ENCODE results near the gene GNG5. TPM values are rescaled to one million over a fixed set of nuclear protein-coding genes. Genes with fewer than 3 reads are reported as not detected.
"Not testable (repeated sequence)": the region's sequence is repeated elsewhere in the genome, so short reads cannot be mapped to it uniquely, and the experiment has no call there.

GNG5 gene
- total RNA-seq, 6 experiments from 2014 or later = 121 to 201 (median 145) TPM

- H3K27me3 Mint-ChIP-seq (ENCODE audit: insufficient read depth) = peaks cover 7% of the 10 kb centered on the region
- no peak for DNase-seq
- H3K4me1 Mint-ChIP-seq (ENCODE audit: low read depth) = peaks cover 7% of the 10 kb centered on the region
- peaks cover under 1% of the 10 kb centered on the region for H3K9me3 Mint-ChIP-seq
- H3K27ac Mint-ChIP-seq = no peak overlapping the region
- TF ChIP-seq, protein P1, sequence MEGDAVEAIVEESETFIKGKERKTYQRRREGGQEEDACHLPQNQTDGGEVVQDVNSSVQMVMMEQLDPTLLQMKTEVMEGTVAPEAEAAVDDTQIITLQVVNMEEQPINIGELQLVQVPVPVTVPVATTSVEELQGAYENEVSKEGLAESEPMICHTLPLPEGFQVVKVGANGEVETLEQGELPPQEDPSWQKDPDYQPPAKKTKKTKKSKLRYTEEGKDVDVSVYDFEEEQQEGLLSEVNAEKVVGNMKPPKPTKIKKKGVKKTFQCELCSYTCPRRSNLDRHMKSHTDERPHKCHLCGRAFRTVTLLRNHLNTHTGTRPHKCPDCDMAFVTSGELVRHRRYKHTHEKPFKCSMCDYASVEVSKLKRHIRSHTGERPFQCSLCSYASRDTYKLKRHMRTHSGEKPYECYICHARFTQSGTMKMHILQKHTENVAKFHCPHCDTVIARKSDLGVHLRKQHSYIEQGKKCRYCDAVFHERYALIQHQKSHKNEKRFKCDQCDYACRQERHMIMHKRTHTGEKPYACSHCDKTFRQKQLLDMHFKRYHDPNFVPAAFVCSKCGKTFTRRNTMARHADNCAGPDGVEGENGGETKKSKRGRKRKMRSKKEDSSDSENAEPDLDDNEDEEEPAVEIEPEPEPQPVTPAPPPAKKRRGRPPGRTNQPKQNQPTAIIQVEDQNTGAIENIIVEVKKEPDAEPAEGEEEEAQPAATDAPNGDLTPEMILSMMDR (IDR thresholded peaks at IDR 0.05) = no peak
- peaks cover 4% of the 10 kb centered on the region; the same call in 1 of the 2 replicates for H3K36me3 Mint-ChIP-seq (ENCODE audit: low read depth)
- H3K4me3 Mint-ChIP-seq = no peak overlapping the region
Measured at GRCh38 chr1:84450910-84451309, 55.5 kb downstream of the GNG5 start.

GRCh38 chr1:84448704-84449103 lies 57.7 kb downstream of the GNG5 start:
- H3K4me3 Mint-ChIP-seq; H3K9me3 Mint-ChIP-seq; H3K4me1 Mint-ChIP-seq (ENCODE audit: low read depth); H3K27me3 Mint-ChIP-seq (ENCODE audit: insufficient read depth); H3K27ac Mint-ChIP-seq; DNase-seq; H3K36me3 Mint-ChIP-seq (ENCODE audit: low read depth): not testable (repeated sequence)

Other genes starting within 250 kb of the GNG5 start
- gene SAMD13, start 204.9 kb downstream of the GNG5 start, total RNA-seq (2021; fragmentation: NEBNext Ultra II Directional; extraction: Animal tissue kit (Norgen Biotek cat#: 25700)) = 1 to 10 TPM in 1 of 6 experiments, under 1 TPM in 5; 0.36 to 1.1 (median 0.45) TPM
- not detected for gene DNASE2B, start 108.1 kb downstream of the GNG5 start, total RNA-seq (2021; fragmentation: NEBNext Ultra II Directional; extraction: Animal tissue kit (Norgen Biotek cat#: 25700))
- 10 to 100 TPM; 29.4 to 43.0 (median 36.2) TPM for gene RPF1, start 27.3 kb downstream of the GNG5 start, total RNA-seq (2021; fragmentation: NEBNext Ultra II Directional; extraction: Animal tissue kit (Norgen Biotek cat#: 25700))
- 1 to 10 TPM in 3 of 6 experiments, under 1 TPM in 3; 0.33 to 1.3 (median 0.85) TPM for gene SPATA1, start 195 bp downstream of the GNG5 start, total RNA-seq (2021; fragmentation: NEBNext Ultra II Directional; extraction: Animal tissue kit (Norgen Biotek cat#: 25700))
- 10 to 100 TPM; 15.4 to 21.2 (median 17.8) TPM for gene CTBS, start 67.9 kb upstream of the GNG5 start, total RNA-seq (2021; fragmentation: NEBNext Ultra II Directional; extraction: Animal tissue kit (Norgen Biotek cat#: 25700))
- gene SSX2IP, start 183.9 kb upstream of the GNG5 start, total RNA-seq (2021; fragmentation: NEBNext Ultra II Directional; extraction: Animal tissue kit (Norgen Biotek cat#: 25700)) = 100 to 1,000 TPM in 4 of 6 experiments, 10 to 100 TPM in 2; 78.3 to 128 (median 121) TPM

All from HFFc6 (cell line).